ENCODE results near the gene TBC1D22B.
"Not testable (repeated sequence)": the region's sequence is repeated elsewhere in the genome, so short reads cannot be mapped to it uniquely, and the experiment has no call there.

The TBC1D22B gene

DNA sequence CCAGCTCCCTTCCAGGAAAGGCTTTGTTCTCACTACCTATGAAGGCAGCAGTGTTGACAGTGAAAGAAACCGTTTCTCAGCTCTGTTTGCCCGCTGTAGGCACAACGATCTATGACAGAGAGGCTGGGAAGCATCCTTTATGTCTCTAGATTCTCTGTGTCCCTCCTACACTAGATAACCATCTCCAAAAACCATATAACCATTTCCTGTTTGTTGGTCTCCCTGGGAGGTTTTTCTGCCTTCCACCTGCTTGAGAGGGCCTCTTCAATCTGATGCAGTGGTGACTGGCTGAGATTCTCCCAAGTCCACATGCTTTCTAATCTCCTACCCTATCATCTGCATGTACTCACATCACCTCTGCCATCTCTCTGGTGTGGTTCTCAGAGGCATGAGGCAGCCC lies 32.4 kb downstream of the TBC1D22B start:
- DNase-seq (ENCODE audit: low read depth, low spot score): no peak

DNA sequence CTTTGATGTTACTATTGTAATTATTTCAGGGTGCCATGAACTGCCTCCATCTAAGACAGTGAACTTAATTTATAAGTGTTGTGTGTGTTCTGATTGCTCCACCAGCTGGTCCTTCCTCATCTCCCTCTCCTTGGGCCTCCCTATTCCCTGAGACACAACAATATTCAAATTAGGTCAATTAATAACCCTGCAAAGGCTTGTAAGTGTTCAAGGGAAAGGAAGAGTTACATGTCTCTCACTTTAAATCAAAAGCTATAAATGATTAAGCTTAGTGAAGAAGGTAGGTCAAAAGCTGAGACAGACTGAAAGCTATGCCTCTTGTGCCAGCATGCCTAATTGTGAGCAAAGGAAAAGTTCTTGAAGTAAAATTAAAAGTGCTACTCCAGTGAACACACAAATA lies 35.9 kb downstream of the TBC1D22B start:
- no peak for DNase-seq (ENCODE audit: low read depth, low spot score)
- TF ChIP-seq CTCF (IDR thresholded peaks at IDR 0.05; ENCODE audit: low read depth, low read length): no peak
- in situ Hi-C loops (cut with HindIII; ENCODE audit: low sequenced_read_pairs): no loop called here

More for the DNA sequence above, 32.4 kb downstream of the TBC1D22B start:
- H3K4me3 ChIP-seq (ENCODE audit: low read depth, low read length): no peak overlapping the region
- in situ Hi-C loops (cut with HindIII; ENCODE audit: low sequenced_read_pairs): no loop called here
- TF ChIP-seq CTCF (IDR thresholded peaks at IDR 0.05; ENCODE audit: low read depth, low read length): no peak

GRCh38 chr6:37297637-37298036 lies 40.1 kb downstream of the TBC1D22B start:
- DNase-seq (ENCODE audit: low read depth, low spot score); H3K4me3 ChIP-seq (ENCODE audit: low read depth, low read length); in situ Hi-C loops (cut with HindIII; ENCODE audit: low sequenced_read_pairs): not testable (repeated sequence)

More for the DNA sequence above, 35.9 kb downstream of the TBC1D22B start:
- H3K4me3 ChIP-seq (ENCODE audit: low read depth, low read length): no peak overlapping the region

DNA sequence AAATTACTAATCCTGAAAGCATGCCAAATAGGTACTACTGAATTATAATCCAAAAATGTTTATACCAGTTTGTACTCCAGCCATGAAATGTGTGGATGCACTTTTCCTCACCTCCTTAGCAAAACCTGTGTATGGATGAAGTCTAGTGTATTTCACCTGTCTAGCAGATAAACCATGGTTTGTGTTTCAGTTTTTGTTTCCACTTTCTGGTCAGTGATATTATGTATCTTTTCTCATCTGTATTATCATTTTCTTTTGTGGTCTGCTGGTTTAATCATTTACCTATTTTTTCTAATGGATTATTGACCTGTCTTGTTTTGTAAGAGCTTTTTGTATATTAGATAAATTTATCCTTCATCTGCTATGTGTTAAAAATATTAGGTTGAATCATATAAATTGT lies 41.4 kb downstream of the TBC1D22B start:
- H3K4me3 ChIP-seq (ENCODE audit: low read depth, low read length): no peak overlapping the region
- in situ Hi-C loops (cut with HindIII; ENCODE audit: low sequenced_read_pairs): no loop called here
- DNase-seq (ENCODE audit: low read depth, low spot score): no peak
- TF ChIP-seq CTCF (IDR thresholded peaks at IDR 0.05; ENCODE audit: low read depth, low read length): no peak

DNA sequence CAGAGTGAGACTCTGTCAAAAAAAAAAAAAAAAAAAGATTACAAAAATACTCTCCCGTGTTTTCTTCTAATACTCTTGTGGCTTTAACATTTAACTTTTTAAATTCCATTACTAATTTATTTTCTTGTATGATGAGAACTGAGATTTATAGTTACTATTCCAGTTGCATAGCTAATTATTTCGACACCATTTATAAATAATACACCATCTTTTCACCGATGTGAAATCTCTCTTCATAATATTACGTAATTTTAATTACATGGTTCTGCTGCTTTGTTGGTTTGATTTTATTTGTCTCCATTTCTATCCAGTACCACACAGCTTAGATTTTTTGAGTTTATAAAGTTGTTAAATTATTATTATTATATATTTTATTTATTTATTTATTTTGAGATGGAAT lies 42.4 kb downstream of the TBC1D22B start:
- no peak for DNase-seq (ENCODE audit: low read depth, low spot score)
- H3K4me3 ChIP-seq (ENCODE audit: low read depth, low read length): no peak overlapping the region
- TF ChIP-seq CTCF (IDR thresholded peaks at IDR 0.05; ENCODE audit: low read depth, low read length): no peak
- in situ Hi-C loops (cut with HindIII; ENCODE audit: low sequenced_read_pairs): no loop called here

DNA sequence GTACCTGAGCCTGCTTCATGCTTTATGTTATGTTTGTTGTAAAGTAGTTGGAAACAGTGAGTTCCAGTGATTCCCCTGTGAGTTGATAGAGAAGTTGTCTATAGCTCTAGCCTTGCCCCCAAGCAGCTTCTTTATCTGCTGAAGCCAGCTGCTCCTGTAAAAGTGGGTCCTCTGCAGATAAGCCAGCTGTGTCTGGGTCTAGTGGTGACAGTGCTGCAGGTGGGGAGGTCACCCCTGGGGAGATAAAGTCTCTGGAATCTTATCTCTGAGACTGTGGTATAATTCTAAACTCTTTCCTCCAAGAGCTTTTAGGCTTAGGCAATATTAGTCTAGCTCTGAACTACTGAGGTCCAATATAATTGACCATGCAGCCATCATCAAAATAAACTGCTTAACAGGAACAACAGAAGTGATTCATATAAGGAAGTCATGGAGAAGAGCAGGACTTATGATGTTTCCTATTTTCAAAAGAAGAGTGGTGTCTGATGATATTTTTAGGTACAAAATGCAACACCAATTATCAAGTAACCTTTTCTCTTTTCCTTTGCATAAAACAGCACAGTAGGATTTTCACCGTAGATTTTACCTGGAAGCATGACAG lies 44.6 kb downstream of the TBC1D22B start:
- in situ Hi-C loops (cut with HindIII; ENCODE audit: low sequenced_read_pairs): no loop called here
- TF ChIP-seq CTCF (IDR thresholded peaks at IDR 0.05; ENCODE audit: low read depth, low read length): no peak
- no peak overlapping the region for H3K4me3 ChIP-seq (ENCODE audit: low read depth, low read length)
- no peak for DNase-seq (ENCODE audit: low read depth, low spot score)

DNA sequence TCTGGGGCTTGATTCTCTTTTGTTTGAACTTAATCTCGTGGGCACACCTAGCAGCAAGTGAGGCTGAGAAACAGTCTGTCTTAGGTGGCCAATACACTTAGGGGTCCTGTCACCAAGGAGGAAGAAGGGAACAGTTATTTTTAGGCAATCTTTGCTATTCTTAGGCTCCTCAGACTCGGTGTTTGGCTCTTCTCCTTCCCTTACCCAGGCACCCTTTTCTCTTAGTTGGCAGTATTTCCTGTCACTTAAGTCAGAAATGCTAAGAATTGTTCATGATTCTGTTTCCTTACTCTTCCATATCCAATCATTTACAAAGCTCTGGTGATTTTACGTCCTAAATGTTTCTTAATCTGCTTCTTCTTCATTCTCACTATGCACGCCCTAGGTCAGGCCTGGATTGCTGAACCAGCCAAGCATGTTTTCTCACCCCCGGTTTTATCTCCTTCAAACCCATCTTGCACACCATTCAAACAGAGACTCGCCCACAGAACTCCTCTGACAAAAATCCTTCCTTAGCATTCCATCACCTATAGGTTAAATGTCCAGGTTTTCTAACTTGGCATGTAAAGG lies 45.6 kb downstream of the TBC1D22B start:
- no peak for DNase-seq (ENCODE audit: low read depth, low spot score)
- in situ Hi-C loops (cut with HindIII; ENCODE audit: low sequenced_read_pairs): no loop called here
- no peak overlapping the region for H3K4me3 ChIP-seq (ENCODE audit: low read depth, low read length)
- TF ChIP-seq CTCF (IDR thresholded peaks at IDR 0.05; ENCODE audit: low read depth, low read length): no peak

All from astrocyte of the spinal cord (primary cell).